Stimulated activated CD8-positive, alpha-beta memory T cell treated with anti-CD3 and anti-CD28 coated beads, Interleukin-2, amount 100 ng/mL, for 1 hour (primary cell): ENCODE results near the gene E2F2.
A peak's percentile ranks its signal among the peaks of the same experiment; 100 is the strongest.
"Not testable (repeated sequence)": the region's sequence is repeated elsewhere in the genome, so short reads cannot be mapped to it uniquely, and the experiment has no call there.

Source experiments
- DNase-seq, 2 donors: peaks; one replicate each; pipeline ENCODE4 v3.0.0-alpha.2; 2020; ENCODE audit warnings: low read depth in 2 of 2

The E2F2 gene

GRCh38 chr1:23546897-23547584, 16.0 kb upstream of the E2F2 start:
- DNase-seq = no peak

- DNase-seq = no peak
These were observed 14.8 kb upstream of the E2F2 start for GRCh38 chr1:23545851-23546250.

GRCh38 chr1:23544444-23545389, 13.7 kb upstream of the E2F2 start:
- DNase-seq = peak; percentile 45 to 53

GRCh38 chr1:23543707-23544443, 12.8 kb upstream of the E2F2 start:
- no peak for DNase-seq

- DNase-seq = not testable (repeated sequence)
These were observed 11.9 kb upstream of the E2F2 start for GRCh38 chr1:23542940-23543339.

- peak; percentile 81 to 82 for DNase-seq
These were observed 8.7 kb upstream of the E2F2 start for GRCh38 chr1:23539698-23540266.

- DNase-seq = no peak
These were observed 6.4 kb upstream of the E2F2 start for GRCh38 chr1:23537296-23537973.

GRCh38 chr1:23533246-23534023, 2.4 kb upstream of the E2F2 start:
- no peak for DNase-seq

GRCh38 chr1:23531562-23532094, 595 bp upstream of the E2F2 start:
- no peak for DNase-seq

GRCh38 chr1:23530087-23530746, 816 bp downstream of the E2F2 start:
- no peak for DNase-seq

GRCh38 chr1:23529146-23530086, 1.6 kb downstream of the E2F2 start:
- no peak for DNase-seq

GRCh38 chr1:23528250-23528978, 2.6 kb downstream of the E2F2 start:
- DNase-seq = peak; percentile 52 to 65

GRCh38 chr1:23527900-23528249, 3.2 kb downstream of the E2F2 start:
- DNase-seq = no peak

- no peak for DNase-seq
These were observed 3.7 kb downstream of the E2F2 start for GRCh38 chr1:23527366-23527765.

- no peak for DNase-seq
These were observed 4.5 kb downstream of the E2F2 start for GRCh38 chr1:23526329-23527041.

GRCh38 chr1:23525558-23526250, 5.3 kb downstream of the E2F2 start:
- DNase-seq = no peak
